GM12874 (cell line): ENCODE data around the gene CCDC14.

Source experiments
- CTCF ChIP-seq: IDR thresholded peaks from 2 replicates; pipeline ENCODE4 v1.5.1; 2011; ENCODE audit warnings: low read depth, mild to moderate bottlenecking, control low read depth, low read length, moderate library complexity; ENCODE audit not compliant: insufficient read depth

CCDC14 gene

GRCh38 chr3:123984350-123984749 is 23.3 kb upstream of the CCDC14 start:
- TF ChIP-seq CTCF, result no peak

GRCh38 chr3:123980539-123980938 is 19.5 kb upstream of the CCDC14 start:
- no peak for TF ChIP-seq CTCF

GRCh38 chr3:123979525-123980501 is 18.8 kb upstream of the CCDC14 start:
- peak; percentile 62 for TF ChIP-seq CTCF

GRCh38 chr3:123971406-123971805 is 10.4 kb upstream of the CCDC14 start:
- TF ChIP-seq CTCF, result no peak

- TF ChIP-seq CTCF, result no peak
Observed at GRCh38 chr3:123961508-123961856, 453 bp upstream of the CCDC14 start.

- no peak for TF ChIP-seq CTCF
Observed at GRCh38 chr3:123953735-123954134, 7.3 kb downstream of the CCDC14 start.

GRCh38 chr3:123952844-123953520 is 8.0 kb downstream of the CCDC14 start:
- TF ChIP-seq CTCF, result no peak
